HG03108 (cell line): ENCODE data around the gene MINK1.

Experiments
- ATAC-seq: cut with Tn5 transposase; IDR thresholded peaks from one replicate; pipeline ENCODE4 v1.9.1; 2021; ENCODE audit warnings: moderate library complexity; ENCODE audit not compliant: unreplicated experiment

MINK1 gene

GRCh38 chr17:4945176-4945943 is 112.2 kb downstream of the MINK1 start:
- peak; percentile 25 for ATAC-seq

- ATAC-seq: no peak
These were observed 112.8 kb downstream of the MINK1 start for GRCh38 chr17:4945944-4946280.

GRCh38 chr17:4946312-4946976 is 113.3 kb downstream of the MINK1 start:
- no peak for ATAC-seq

DNA sequence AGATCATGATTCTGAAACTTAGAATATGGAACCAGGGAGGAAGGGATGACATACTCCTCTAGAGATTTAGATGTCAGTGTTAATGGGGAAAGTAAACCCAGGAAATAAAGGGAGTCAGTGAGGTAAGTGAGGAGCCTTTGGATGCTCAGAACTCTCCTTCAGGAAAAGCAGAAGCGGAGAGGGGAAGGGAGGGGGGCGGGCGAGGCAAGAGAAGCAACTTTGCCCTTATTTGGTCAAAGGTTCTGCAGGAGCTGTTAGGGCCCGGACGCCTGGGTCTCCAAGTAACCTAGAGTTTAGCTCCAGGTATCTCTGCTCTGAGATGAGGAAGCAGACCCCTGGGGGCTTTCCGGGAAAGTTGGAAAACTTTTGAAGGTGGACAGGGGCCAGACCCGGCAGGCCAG is 113.9 kb downstream of the MINK1 start:
- ATAC-seq: no peak
